HEK293 (cell line): ENCODE results near the gene CLCN1.
A peak's percentile ranks its signal among the peaks of the same experiment; 100 is the strongest.

Experiments used
- CTCF ChIA-PET: fragments of 350-600 bp; formaldehyde crosslinking; extraction: SDS; loops from one replicate; lab custom pipeline; 2021; ENCODE audit warnings: antibody characterized with exemption; lab: Yijun Ruan, JAX
- POLR2A ChIA-PET: fragments of 300-600 bp; formaldehyde crosslinking; extraction: SDS; loops from one replicate; lab custom pipeline; 2020; ENCODE audit warnings: antibody characterized with exemption, inconsistent platforms; lab: Yijun Ruan, JAX
- H3K27ac ChIP-seq: fragments of 200-500 bp; sonication (Bioruptor generic); 2 replicates; pipeline ENCODE4 v1.5.1; 2014; ENCODE audit warnings: low read depth, low read length, control low read depth, inconsistent platforms; ENCODE audit errors: extremely low read depth
- H3K36me3 ChIP-seq, 2 experiments: fragments of 200-500 bp in 1 of 2; sonication (Bioruptor generic) in 1 of 2; 1 replicate in 1 of 2; 2 replicates in 1 of 2; pipeline ENCODE4 v1.5.1; 2014 to 2017; ENCODE audit warnings: inconsistent platforms in 2 of 2, low read length in 2 of 2; ENCODE audit not compliant: control insufficient read depth in 2 of 2, insufficient read depth in 1 of 2
- H3K4me1 ChIP-seq: fragments of 200-500 bp; sonication (Bioruptor generic); 2 replicates; pipeline ENCODE4 v1.5.1; 2014; ENCODE audit warnings: mild to moderate bottlenecking, low read length, inconsistent platforms; ENCODE audit not compliant: control insufficient read depth, insufficient read depth
- H3K4me3 ChIP-seq: 2 replicates; pipeline ENCODE4 v1.5.1; 2011; ENCODE audit warnings: low read depth, mild to moderate bottlenecking, control low read depth, low read length, moderate library complexity
- H3K9me3 ChIP-seq: fragments of 200-500 bp; sonication (Bioruptor generic); 2 replicates; pipeline ENCODE4 v1.5.1; 2014; ENCODE audit warnings: low read depth, low read length, inconsistent platforms; ENCODE audit not compliant: control insufficient read depth, insufficient read depth
- ELK4 ChIP-seq: IDR thresholded peaks from 2 replicates; pipeline ENCODE4 v1.6.1; 2011; ENCODE audit warnings: mild to moderate bottlenecking, low read depth, low read length, borderline replicate concordance
- OVOL3 ChIP-seq: fragments of 450-650 bp; formaldehyde crosslinking; IDR thresholded peaks from 2 replicates; pipeline ENCODE4 v1.5.1; 2016; ENCODE audit warnings: missing biosample characterization, missing genetic modification characterization
- PRDM1 ChIP-seq: fragments of 450-650 bp; formaldehyde crosslinking; IDR thresholded peaks from 2 replicates; pipeline ENCODE4; 2016; ENCODE audit warnings: missing biosample characterization, missing genetic modification characterization
- SCRT1 ChIP-seq: fragments of 450-650 bp; formaldehyde crosslinking; IDR thresholded peaks from 2 replicates; pipeline ENCODE4 v1.5.1; 2016; ENCODE audit warnings: missing biosample characterization, missing genetic modification characterization, borderline replicate concordance
- SCRT2 ChIP-seq: fragments of 450-650 bp; formaldehyde crosslinking; IDR thresholded peaks from 2 replicates; pipeline ENCODE4 v1.5.1; 2016; ENCODE audit warnings: missing biosample characterization, missing genetic modification characterization
- SP7 ChIP-seq: fragments of 450-650 bp; formaldehyde crosslinking; IDR thresholded peaks from 2 replicates; pipeline ENCODE4 v1.5.1; 2016; ENCODE audit warnings: missing biosample characterization, missing genetic modification characterization
- ZBTB26 ChIP-seq: fragments of 450-650 bp; formaldehyde crosslinking; optimal IDR thresholded peaks from 2 replicates; pipeline ENCODE3; 2016; ENCODE audit warnings: missing biosample characterization, mild to moderate bottlenecking, missing genetic modification characterization
- ZNF114 ChIP-seq: fragments of 450-650 bp; formaldehyde crosslinking; IDR thresholded peaks from 2 replicates; pipeline ENCODE4 v1.5.0; 2017; ENCODE audit warnings: missing biosample characterization, missing genetic modification characterization
- ZNF174 ChIP-seq: fragments of 450-650 bp; formaldehyde crosslinking; IDR thresholded peaks from 2 replicates; pipeline ENCODE4 v1.5.0; 2017; ENCODE audit warnings: missing biosample characterization, mild to moderate bottlenecking, missing genetic modification characterization
- ZNF184 ChIP-seq: fragments of 450-650 bp; IDR thresholded peaks from 2 replicates; pipeline ENCODE4 v1.5.1; 2018; ENCODE audit warnings: missing biosample characterization, mild to moderate bottlenecking, missing genetic modification characterization
- ZNF221 ChIP-seq: fragments of 450-650 bp; formaldehyde crosslinking; IDR thresholded peaks from 2 replicates; pipeline ENCODE4 v1.5.1; 2017; ENCODE audit warnings: missing biosample characterization, missing genetic modification characterization, borderline replicate concordance
- ZNF292 ChIP-seq: fragments of 450-650 bp; formaldehyde crosslinking; IDR thresholded peaks from 2 replicates; pipeline ENCODE4 v1.5.1; 2016; ENCODE audit warnings: low read depth, missing biosample characterization, missing genetic modification characterization, borderline replicate concordance
- ZNF366 ChIP-seq: fragments of 450-650 bp; formaldehyde crosslinking; conservative IDR thresholded peaks from 2 replicates; pipeline ENCODE4 v1.5.1; 2016; ENCODE audit warnings: missing biosample characterization, missing genetic modification characterization
- ZNF391 ChIP-seq: fragments of 450-650 bp; formaldehyde crosslinking; IDR thresholded peaks from 2 replicates; pipeline ENCODE4 v1.5.1; 2016; ENCODE audit warnings: low read depth, missing biosample characterization, missing genetic modification characterization, borderline replicate concordance
- ZNF473 ChIP-seq: fragments of 450-650 bp; formaldehyde crosslinking; IDR thresholded peaks from 2 replicates; pipeline ENCODE4 v1.5.1; 2017; ENCODE audit warnings: missing biosample characterization, missing genetic modification characterization
- ZNF510 ChIP-seq: fragments of 450-650 bp; formaldehyde crosslinking; IDR thresholded peaks from 2 replicates; pipeline ENCODE4 v1.5.1; 2018; ENCODE audit warnings: mild to moderate bottlenecking, missing genetic modification characterization, missing biosample characterization; ENCODE audit not compliant: insufficient replicate concordance
- ZNF571 ChIP-seq: fragments of 450-650 bp; formaldehyde crosslinking; IDR thresholded peaks from 2 replicates; pipeline ENCODE4 v1.5.0; 2017; ENCODE audit warnings: missing biosample characterization, missing genetic modification characterization
- ZNF624 ChIP-seq: fragments of 450-650 bp; formaldehyde crosslinking; IDR thresholded peaks from 2 replicates; pipeline ENCODE4 v1.5.1; 2017; ENCODE audit warnings: missing biosample characterization, missing genetic modification characterization
- ZNF704 ChIP-seq: fragments of 450-650 bp; formaldehyde crosslinking; IDR thresholded peaks from 2 replicates; pipeline ENCODE4 v1.5.1; 2016; ENCODE audit warnings: missing biosample characterization, missing genetic modification characterization
- ZSCAN16 ChIP-seq: fragments of 450-650 bp; formaldehyde crosslinking; IDR thresholded peaks from 2 replicates; pipeline ENCODE4 v1.5.1; 2016; ENCODE audit warnings: missing biosample characterization, missing genetic modification characterization

The CLCN1 gene

GRCh38 chr7:143271240-143271639 is 44.7 kb upstream of the CLCN1 start:
- POLR2A ChIA-PET: interaction anchor here (1.5 kb wide), 1 partner anchor 8 kb away, joined by 5 read pairs; the partner anchor contains the start of gene GSTK1
- CTCF ChIA-PET: interaction anchor here (1.0 kb wide), 1 partner anchor 28 kb away, joined by 3 read pairs; no protein-coding TSS in a partner anchor
- peaks cover 0 to 35% of the 10 kb centered on the region in 2 experiments; a peak in 1 of 3 replicates for H3K36me3 ChIP-seq
- no peak for TF ChIP-seq SP7 (tag by site-specific recombination)
- TF ChIP-seq ZNF571: no peak
- TF ChIP-seq SCRT1 (tag by site-specific recombination): no peak
- H3K27ac ChIP-seq: no peak overlapping the region
- H3K4me3 ChIP-seq: no peak overlapping the region
- H3K4me1 ChIP-seq: no peaks in the 10 kb centered on the region
- H3K9me3 ChIP-seq: no peaks in the 10 kb centered on the region

GRCh38 chr7:143272871-143273270 is 43.0 kb upstream of the CLCN1 start:
- H3K4me1 ChIP-seq: no peaks in the 10 kb centered on the region
- POLR2A ChIA-PET: interaction anchor here (1.3 to 1.5 kb wide), 2 partner anchors 10 to 15 kb away, joined by 3 to 5 read pairs; partner anchors contain the start of genes CASP2 and GSTK1
- TF ChIP-seq ZNF366 (tag by site-specific recombination): 0 out of 2 replicates have a peak, but pooled peaks have one; percentile 28
- TF ChIP-seq SCRT2: no peak
- no peak overlapping the region for H3K4me3 ChIP-seq
- CTCF ChIA-PET: interaction anchor here (0.9 kb wide), 2 partner anchors 26 to 32 kb away, joined by 4 read pairs; no protein-coding TSS in a partner anchor
- no peak overlapping the region for H3K27ac ChIP-seq
- no peaks in the 10 kb centered on the region for H3K9me3 ChIP-seq
- peaks cover 0 to 24% of the 10 kb centered on the region in 2 experiments; a peak in 1 of 3 replicates for H3K36me3 ChIP-seq

GRCh38 chr7:143279186-143280098 is 36.5 kb upstream of the CLCN1 start:
- peak; percentile 47 for TF ChIP-seq PRDM1 (tag by site-specific recombination)
- no peak for TF ChIP-seq ZNF114 (tag by site-specific recombination)
- POLR2A ChIA-PET: interaction anchor here (1.0 to 1.6 kb wide), 2 partner anchors 9 to 16 kb away, joined by 4 to 8 read pairs; partner anchors contain the start of genes CASP2 and GSTK1
- no peaks in the 10 kb centered on the region for H3K9me3 ChIP-seq
- H3K4me1 ChIP-seq: no peaks in the 10 kb centered on the region
- no peak overlapping the region for H3K4me3 ChIP-seq
- no peak overlapping the region for H3K27ac ChIP-seq
- CTCF ChIA-PET: interaction anchor here (0.7 to 2.0 kb wide), 5 partner anchors 10 to 64 kb away, joined by 3 to 7 read pairs (median 4); no protein-coding TSS in a partner anchor
- no peaks in the 10 kb centered on the region for H3K36me3 ChIP-seq

GRCh38 chr7:143280160-143280559 is 35.8 kb upstream of the CLCN1 start:
- Histone ChIP-seq H3K9me3 (no peaks in the 10 kb centered on the region), H3K36me3 (no peaks in the 10 kb centered on the region), H3K4me3 (no peak overlapping the region), H3K4me1 (no peaks in the 10 kb centered on the region), H3K27ac (no peak overlapping the region)
- ChIA-PET CTCF (interaction anchor here (0.7 to 2.0 kb wide), 4 partner anchors 11 to 40 kb away, joined by 3 to 7 read pairs (median 4); no protein-coding TSS in a partner anchor), POLR2A (interaction anchor here (1.0 to 1.6 kb wide), 2 partner anchors 8 to 17 kb away, joined by 4 to 8 read pairs; partner anchors contain the start of genes CASP2 and GSTK1)
- TF ChIP-seq ZNF473 (tag by site-specific recombination) (no peak), OVOL3 (tag by site-specific recombination) (no peak), ZNF510 (tag by site-specific recombination) (no peak), ZNF174 (tag by site-specific recombination) (no peak), ZNF704 (tag by site-specific recombination) (no peak), ZNF184 (tag by site-specific recombination) (no peak), ELK4 (no peak), ZNF292 (tag by site-specific recombination) (no peak), ZSCAN16 (tag by site-specific recombination) (no peak), ZNF391 (tag by site-specific recombination) (no peak), ZNF221 (no peak), ZBTB26 (tag by site-specific recombination) (no peak), ZNF624 (tag by site-specific recombination) (no peak)
